Measurements from ENCODE around the gene VWA3B. TPM values are rescaled to one million over a fixed set of nuclear protein-coding genes. Genes with fewer than 3 reads are reported as not detected.
"Not testable (repeated sequence)": the region's sequence is repeated elsewhere in the genome, so short reads cannot be mapped to it uniquely, and the experiment has no call there.

Gene VWA3B
- total RNA-seq, 2 experiments from 2014 or later = not detected

DNA sequence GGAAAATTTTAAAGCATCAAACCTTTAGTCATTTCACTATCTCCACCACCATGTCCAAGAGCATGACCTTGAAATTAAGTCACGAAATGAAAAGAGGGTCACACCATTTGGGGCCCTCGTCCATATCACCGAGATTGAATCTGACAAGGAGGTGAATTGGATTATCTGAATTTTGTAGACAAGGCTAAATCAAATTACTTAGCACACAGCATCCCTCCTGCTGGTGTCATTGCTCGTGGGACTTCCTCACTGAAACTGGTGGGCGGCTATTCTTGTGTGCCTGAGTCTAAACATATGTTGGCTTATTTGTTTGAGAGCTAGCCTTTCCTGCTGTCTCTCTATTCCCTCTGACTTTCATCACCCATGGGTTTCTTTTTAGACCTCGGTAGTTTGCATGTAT lies 194.6 kb downstream of the VWA3B start:
- ChIA-PET POLR2A (no interaction called here), CTCF (no interaction called here)

DNA sequence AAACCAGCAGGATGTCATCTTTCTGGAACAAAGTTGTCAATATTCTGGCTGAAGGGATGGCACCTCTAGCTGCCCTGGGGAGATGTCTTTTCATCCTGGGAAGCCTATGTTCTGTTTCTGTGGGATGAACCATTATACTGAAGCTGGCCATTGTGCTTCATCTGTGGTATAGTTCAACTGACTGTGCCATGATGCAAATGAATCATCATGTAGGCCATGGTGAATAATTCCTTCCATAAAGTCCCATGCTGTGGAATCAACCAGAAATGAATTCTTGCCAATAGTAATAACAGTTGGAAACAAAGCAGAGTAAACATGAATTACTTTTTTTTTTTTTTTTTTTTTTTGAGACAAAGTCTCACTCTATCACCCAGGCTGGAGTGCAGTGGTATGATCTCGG lies 195.1 kb downstream of the VWA3B start:
- ChIA-PET POLR2A (no interaction called here), CTCF (no interaction called here)

DNA sequence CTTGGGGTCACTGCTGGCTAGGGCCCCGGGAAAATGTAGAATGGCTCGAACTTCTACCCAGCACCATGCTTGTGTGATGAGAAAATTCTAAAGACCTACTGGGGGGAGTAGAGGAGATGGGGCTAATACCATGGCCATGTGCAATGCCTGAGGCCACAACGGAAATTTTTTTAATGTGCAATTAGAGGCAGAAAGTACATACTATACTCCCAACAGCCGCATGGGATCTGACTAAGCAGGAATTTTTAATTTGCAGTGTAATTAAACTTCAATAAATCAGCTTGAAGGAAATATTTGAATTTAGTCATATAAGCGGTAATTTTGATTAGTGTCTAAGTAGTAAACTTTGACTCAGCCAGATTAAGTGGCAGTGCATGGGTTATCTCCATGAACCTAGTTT lies 206.1 kb downstream of the VWA3B start:
- ChIA-PET CTCF (no interaction called here), POLR2A (no interaction called here)

DNA sequence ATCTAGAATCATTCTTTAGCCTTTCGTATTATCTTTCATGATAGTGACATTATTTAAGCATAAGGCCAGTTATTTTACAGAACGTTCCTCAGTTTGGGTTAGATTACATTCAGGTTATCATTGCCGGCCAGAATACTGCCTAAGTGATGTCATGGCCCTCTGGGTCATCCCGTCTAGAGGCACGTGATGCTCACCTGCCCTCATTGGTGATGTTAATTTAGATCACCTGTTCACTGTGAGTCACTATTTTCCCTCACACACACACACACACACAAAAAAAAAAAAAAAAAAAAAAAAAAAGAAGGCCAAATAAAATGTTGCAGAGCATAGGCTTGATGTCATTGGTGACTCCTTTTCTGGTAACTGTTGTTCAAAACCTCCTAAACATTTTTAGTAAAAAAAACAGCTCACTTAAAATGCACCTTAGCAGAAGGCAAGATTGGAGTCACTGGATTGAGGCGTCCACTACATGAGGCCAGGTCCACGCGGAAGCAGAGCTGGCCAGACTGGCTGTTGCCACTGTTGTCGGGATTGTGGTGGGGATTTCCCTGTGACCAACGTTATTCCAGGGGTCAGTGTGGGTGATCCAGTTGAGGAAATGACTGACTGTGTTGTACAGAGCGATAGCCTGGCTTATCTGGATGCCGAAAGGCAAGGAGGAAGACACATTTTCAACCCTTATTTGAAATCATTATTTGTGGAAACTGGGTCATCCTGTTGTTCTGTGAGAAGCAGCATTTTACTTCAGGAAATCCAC lies 207.1 kb downstream of the VWA3B start:
- ChIA-PET POLR2A (interaction anchor here (0.6 kb wide), 1 partner anchor 1239 kb away, joined by 6 read pairs; no protein-coding TSS in a partner anchor), CTCF (interaction anchor here (0.6 to 1.1 kb wide), 2 partner anchors 80 to 137 kb away, joined by 4 to 5 read pairs; no protein-coding TSS in a partner anchor)

DNA sequence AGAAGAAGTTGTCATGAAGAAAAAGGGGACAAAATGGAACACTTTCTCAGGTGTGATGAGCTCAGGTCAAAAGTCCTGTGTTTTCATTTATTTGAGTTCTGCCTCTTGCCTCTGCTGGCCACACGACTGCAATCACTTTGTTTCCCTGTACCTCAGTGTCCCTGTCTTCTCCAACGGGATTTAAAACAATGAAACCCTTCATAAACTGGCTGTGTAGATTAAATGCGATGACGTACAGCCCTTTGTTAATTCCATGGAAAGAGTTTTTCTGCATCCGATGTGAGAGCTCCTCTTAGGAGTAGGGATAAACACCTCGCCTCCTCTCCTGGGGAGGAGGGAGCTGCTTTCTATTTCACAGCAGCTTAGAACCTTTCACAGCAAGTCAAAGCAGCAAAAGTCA lies 207.7 kb downstream of the VWA3B start:
- POLR2A ChIA-PET = interaction anchor here (0.6 kb wide), 1 partner anchor 1239 kb away, joined by 6 read pairs; no protein-coding TSS in a partner anchor
- CTCF ChIA-PET = interaction anchor here (0.6 to 1.1 kb wide), 2 partner anchors 79 to 136 kb away, joined by 4 to 5 read pairs; no protein-coding TSS in a partner anchor

DNA sequence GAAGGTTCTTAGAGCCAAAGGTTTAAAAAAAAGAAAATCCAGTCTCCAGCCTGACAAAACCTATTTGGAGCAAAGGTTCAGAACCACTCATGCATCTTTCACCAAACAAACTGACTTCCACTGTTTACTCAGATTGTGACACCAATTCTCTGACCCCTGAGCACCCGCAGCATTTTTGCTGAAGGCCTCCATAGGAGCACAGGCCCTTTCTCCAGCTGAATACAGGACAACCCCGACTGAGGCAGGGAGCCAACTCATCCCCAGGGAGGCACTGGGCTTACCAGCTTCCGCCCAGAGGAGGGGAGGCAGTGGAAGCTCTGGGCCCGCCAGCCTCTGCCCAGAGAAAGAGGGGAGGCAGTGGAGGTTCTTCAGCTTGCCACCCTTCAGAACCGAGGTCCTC lies 208.3 kb downstream of the VWA3B start:
- ChIA-PET POLR2A (no interaction called here), CTCF (no interaction called here)

DNA sequence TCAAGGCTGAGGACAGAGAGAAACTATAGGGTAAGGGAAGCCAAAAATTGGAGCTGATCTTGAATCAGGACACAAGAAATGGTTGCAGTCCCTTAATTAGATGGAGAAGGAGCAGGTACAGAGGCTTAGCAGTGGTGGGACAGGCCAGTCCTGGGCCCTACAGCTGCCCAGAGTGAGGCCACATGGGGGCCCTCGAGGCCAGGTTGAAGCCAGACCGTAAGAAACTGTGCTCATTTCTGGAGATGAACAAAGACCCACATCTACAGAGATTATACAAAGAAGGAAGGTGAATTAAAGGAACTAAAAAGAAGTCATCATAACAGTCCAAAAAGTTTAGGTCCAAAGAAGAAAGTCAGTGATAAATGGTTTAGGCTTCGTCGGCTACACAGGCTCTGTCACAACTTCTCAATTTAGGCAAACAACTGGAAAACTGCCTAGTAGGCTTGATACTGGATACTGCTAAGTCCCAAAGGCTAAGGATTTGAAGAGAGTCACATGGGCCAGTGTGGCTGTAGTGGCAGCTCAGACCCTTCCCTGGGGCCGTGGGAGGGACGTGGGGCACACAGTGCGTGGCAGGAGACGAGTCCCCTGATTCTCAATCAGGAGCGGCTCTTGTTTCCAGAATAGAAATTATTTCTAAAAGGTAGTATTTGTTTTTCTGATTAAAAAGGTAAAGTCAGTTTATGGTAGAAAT lies 208.9 kb downstream of the VWA3B start:
- ChIA-PET CTCF (no interaction called here), POLR2A (no interaction called here)

DNA sequence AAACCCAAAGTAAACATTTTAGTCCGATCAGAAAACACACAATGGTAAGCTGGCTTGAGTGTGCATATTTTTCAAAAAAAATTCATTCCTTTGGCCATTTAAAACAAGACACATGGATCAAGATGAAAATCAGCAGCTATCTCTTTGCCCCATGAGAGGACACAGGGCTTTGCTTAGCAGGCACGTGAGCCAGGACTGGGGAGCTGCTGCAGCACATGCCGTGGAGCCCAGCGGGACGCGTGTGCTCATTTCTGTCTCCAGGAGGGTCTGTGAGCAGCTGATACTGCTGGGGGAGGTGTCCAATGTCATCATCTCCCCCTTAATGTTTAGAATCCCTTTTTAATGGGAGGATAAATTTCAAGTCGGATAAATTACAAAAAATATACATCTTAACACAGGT lies 209.5 kb downstream of the VWA3B start:
- ChIA-PET POLR2A (no interaction called here), CTCF (no interaction called here)

DNA sequence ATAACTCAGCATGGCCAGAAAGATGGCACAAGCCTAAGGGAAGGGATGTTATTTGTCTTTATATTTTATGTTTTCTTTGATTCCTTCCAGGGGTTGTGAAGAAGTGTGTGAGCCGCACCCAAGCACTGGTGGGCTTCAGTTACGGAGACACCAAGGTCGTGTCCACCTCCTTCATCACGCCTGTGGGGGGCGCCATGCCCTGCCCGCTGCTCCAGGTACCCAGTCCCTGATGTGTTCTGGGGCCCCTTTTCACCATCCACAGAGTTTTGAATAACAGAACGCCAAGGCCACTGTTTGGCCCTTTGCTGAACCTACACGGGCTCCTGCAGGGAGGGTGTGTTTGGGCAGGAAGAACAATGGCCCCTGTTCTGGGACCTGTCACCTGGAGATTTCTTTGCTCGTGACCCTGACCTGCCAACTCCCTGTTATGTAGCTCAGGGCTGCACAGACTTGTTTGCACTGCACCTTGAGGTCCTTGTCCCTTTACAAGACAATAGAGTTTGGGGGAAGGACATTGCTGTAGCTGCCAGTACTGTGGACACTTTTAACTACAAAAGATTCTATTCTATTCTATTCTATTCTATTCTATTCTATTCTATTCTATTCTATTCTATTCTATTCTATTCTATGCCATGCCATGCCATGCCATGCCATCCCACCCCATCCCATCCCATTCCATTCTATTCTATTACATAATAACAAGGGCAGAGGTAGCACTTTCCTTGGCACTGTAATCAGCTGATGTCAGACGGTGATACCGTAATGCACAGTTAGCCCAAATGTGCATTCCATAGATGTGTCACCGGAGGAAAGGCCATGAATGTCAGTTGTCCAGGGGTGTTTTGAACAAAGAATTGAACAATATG lies 211.1 kb downstream of the VWA3B start:
- ChIA-PET POLR2A (no interaction called here), CTCF (no interaction called here)

DNA sequence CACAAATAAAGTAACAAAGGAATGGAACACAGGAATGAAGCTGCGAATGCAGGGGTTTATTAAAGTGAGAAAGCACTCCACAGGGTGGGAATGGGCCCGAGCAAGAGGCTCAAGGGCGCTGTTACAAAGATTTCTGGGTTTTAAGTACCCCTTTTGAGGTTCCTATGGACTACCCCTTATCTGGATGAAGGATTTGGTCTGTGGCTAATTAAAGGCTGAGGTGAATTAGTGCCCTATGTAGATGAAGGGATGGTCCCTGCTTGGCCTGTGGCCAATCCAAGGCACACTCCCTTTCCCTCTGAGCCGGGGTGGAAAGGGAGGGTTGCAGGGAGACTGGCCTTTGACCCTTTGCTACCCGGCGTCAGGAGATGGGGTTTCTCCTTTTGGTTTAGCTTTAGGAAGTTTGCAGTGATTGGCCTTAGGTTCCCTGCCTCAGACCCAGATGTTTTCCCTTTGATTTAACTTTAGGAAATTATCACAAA lies 211.8 kb downstream of the VWA3B start:
- ChIA-PET CTCF (no interaction called here), POLR2A (no interaction called here)

DNA sequence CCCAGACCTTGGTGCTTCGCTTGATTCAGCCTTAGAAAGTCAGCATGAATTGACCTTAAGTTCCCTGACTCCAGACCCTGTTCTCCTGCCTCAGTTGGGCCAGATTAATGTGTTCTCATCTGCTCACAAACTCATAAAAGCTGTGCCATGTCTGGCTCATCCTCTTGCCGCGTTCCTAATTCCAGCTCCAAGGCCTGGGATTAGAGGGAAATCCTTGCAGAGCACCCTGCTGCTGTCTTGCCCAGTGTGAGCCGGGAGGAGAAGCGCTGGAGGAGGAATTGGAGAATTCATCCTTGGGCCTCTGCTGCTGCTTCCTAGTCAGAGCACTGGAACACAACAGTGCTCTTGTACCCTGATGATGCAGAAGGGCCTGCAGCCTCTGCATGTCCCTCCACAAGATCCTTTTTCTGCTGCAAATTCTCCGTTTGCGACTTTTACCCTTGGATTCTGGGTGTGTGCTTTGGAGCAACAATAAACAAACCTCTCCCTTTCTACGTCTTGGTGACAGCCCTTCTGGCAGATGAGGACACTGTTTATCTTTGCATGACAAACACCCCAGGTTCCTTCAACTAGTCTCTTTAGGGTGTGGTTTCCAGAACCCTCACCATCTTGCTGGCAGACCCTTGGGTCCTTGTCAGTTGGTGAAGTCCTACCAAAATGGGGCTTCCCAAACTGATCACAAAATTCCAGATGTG lies 212.4 kb downstream of the VWA3B start:
- ChIA-PET CTCF (no interaction called here), POLR2A (no interaction called here)

DNA sequence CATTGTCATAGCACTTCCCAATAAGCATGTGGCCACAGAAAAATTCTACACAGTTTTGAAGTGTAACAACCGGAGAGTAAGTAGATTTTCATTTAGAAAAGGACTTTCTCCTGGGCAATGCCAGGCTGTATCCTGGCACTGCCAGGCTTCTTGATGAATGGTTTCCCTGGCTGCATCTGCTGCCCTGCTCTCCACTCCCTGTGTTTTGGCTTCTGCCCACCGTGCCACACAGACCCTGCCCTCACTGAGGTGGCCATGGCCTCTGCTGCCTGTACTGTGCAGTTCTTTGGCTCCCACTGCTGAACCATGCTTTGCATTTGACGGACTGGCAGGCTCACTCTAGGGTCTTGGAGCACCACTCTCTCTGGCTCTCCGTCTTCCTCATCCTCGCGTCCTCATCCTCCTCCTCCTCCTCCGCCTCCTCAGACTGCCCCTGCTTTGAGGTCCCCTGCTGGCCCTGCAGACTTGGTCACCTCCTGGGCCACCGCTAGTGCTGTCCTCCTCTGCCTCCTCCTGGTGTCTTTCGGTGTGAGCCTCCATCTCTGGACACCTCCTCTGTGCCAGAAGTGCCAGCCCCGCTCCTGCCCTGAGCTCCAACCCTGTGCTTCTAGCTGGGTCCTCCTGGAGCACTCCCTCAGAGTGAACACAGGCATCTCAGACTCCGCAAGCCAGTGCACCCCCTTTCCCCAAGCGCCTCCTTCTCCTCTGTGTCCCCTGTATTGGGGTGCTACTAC lies 213.3 kb downstream of the VWA3B start:
- CTCF ChIA-PET = no interaction called here
- POLR2A ChIA-PET = no interaction called here

DNA sequence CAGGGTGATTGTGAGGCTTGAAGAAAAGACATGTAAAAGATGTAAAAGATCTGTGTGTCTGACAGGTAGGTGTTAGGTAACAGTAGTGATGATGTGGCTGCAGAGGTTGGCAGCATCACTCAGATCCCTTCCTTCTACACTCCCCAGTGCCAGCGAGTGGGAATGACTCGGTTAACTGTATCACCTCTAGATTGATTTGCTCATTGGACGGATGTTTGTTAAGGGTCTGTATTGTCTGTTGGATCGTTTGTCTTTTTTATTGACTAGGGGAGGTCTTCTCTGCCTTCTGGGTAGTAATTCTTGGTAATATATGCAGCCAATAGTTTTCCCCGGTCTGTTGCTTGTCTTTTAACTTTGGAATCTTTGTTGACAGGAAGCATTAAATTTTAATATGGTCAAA lies 214.5 kb downstream of the VWA3B start:
- POLR2A ChIA-PET = no interaction called here
- CTCF ChIA-PET = no interaction called here

DNA sequence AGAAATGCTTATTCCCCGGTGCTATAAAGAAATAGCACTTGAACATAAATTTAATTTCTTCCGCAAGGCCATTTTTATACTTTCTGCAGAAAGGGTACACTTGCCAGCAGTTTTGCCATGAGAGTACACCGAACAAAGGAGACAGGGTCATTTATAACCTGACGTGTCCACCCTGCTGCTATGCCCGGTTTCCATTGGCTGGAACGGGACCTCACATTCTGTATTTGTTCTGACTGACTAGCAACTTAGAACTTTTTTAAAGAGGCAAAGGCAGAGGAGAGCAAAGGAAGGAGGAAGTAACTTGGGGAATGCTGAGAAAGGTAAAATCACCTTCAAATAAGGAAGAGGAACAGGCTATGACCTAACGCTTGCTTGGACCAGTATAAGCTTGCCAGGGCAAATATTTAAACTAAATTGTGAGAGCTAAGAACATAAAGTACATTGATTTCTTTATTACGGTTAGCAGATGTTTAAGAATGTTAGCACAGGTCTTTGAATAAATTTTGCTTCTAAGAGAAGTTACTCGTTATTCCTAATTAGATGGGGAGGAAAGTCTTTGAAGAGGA lies 220.2 kb downstream of the VWA3B start:
- POLR2A ChIA-PET, CTCF ChIA-PET: not testable (repeated sequence)

DNA sequence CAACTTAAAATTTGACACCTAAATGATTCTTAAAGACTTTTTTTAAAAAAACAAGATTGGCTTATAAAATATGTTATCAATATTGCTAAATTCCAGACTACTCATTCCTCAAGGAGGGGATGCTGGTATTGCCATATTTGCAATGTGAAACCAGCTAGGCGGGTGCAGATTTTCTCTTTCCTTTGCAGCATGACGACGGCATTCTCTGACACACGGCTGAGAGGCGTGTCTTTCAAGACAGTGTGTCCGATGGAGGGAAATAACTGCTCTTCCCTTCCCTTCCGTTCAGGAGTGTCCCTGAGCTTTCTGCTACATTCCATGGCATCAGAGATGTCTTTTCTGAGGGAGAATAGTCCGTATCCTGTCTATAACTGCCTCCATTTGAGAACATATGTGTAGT lies 221.1 kb downstream of the VWA3B start:
- POLR2A ChIA-PET = no interaction called here
- CTCF ChIA-PET = no interaction called here

DNA sequence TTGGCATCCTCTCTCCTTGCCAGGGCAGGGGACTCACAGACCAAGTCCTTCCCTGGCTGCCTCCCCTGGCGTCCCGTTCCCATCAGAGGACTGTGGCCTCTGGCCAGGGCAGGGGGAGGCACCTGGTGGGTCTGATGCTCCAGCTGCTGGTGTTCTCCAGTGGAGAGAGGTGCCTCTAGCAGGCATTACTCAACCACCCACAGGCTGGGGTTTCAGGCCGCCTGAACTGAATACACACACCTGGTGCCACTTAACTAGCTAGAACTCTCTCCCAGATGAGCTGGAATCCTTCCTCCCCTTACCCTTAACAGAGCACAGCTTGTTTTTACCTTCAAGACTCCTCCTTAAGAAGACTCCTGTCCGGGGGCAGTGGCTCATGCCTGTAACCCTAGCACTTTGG lies 221.6 kb downstream of the VWA3B start:
- POLR2A ChIA-PET = no interaction called here
- CTCF ChIA-PET = no interaction called here

DNA sequence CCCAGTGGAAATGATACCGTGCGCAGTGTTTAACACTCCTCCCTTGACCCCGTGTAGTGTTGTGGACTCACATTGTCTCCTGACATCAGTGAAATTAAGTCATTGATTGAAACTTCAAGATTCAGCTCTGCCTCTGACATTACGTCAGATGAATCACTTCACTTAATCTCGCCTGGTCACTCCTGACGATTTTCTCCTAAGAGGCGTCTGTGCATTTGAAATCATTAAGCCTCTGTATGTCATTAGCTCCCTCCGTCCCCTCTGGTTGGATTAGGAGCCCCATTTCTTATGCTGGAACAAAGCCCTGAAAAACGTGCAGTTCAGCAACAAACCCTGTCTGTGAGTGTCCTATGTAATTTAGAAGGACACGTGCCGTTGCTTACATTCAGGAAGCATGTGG lies 222.6 kb downstream of the VWA3B start:
- CTCF ChIA-PET = no interaction called here
- POLR2A ChIA-PET = no interaction called here

DNA sequence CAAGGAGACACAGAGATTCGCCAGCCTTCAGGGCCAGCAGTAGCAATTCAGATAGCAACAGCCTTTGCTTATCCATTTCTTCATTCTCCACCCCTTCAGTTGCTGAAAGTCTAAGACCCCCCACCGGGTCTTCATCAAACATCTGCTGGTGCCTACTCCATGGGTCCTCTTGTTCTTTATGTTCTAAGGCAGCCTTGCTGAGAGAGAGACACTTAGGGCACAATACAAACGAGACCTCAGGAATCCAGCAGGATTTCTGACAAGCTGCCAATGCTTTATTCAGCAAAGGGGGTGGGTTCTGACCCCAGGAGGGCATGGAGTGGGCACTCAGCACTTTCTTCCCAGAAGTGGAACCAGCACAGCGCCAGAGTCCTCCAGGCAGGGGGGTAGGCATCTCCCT lies 223.0 kb downstream of the VWA3B start:
- ChIA-PET CTCF (no interaction called here), POLR2A (no interaction called here)

DNA sequence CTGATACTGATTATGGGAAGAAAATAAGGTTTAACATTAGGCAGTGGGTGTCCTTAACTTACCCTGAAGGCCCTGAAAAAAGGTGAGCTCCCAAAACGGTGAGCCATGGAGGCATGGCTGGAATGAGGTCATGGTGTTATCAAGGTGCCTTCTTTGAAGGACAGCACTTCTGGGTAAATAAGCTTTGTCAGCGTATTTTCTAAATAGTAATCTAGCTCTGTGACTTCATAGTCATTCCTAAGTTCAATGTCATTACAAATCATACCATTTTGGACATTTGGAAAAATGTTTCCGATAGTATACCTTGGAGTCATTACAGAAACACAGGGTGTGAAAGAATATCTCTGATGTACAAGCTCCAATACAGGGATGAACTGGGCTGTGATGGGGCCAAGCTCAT lies 224.1 kb downstream of the VWA3B start:
- ChIA-PET POLR2A (no interaction called here), CTCF (no interaction called here)

Data from activated CD8-positive, alpha-beta memory T cell treated with anti-CD3 and anti-CD28 coated beads for 36 hours (primary cell).